ENCODE results near the gene SPEN. TPM values are rescaled to one million over a fixed set of nuclear protein-coding genes. Genes with fewer than 3 reads are reported as not detected.
"Not testable (repeated sequence)": the region's sequence is repeated elsewhere in the genome, so short reads cannot be mapped to it uniquely, and the experiment has no call there.

The SPEN gene
- total and polyA plus RNA-seq, 9 of the 15 experiments (the other 6 are each of a cell fraction or from before 2014, with no cell fraction given), result 5.7 to 87.5 (median 27.2) TPM

- POLR2A ChIA-PET, result interaction anchor here (0.6 to 2.3 kb wide), 3 partner anchors 11 to 80 kb away, joined by 3 to 5 read pairs (median 4); no protein-coding TSS in a partner anchor
- FAIRE-seq; H3K27me3 ChIP-seq (ENCODE audit: control insufficient read depth in 2 of 2, insufficient read depth in 2 of 2, low read length in 2 of 2); H4K20me1 ChIP-seq (replicated peaks; ENCODE audit: control insufficient read depth, insufficient read depth, low read length); H3K4me1 ChIP-seq (replicated peaks in 1 of 2; ENCODE audit: control insufficient read depth in 2 of 2, insufficient read depth in 2 of 2, low read length in 2 of 2); H3K9me1 ChIP-seq (ENCODE audit: control insufficient read depth, insufficient read depth, low read length); in situ Hi-C loops (cut with MboI); ATAC-seq; H3K9ac ChIP-seq (ENCODE audit: insufficient read depth in 1 of 2, low read depth in 2 of 2, low read length in 2 of 2); H3K4me2 ChIP-seq (ENCODE audit: insufficient read depth, low read length); H3K27ac ChIP-seq (ENCODE audit: extremely low read depth, low read depth, low read length); H3K4me3 ChIP-seq; H3K9me3 ChIP-seq (replicated peaks; ENCODE audit: control insufficient read depth, insufficient read depth, low read depth, low read length); BruUV-seq (replicated peaks); CTCF ChIA-PET (ENCODE audit: low intra/inter-chr PET ratio); H2AFZ ChIP-seq (ENCODE audit: low read depth, low read length); intact Hi-C loops (cut with micrococcal nuclease); DNase-seq (ENCODE audit: extremely low read depth in 1 of 4, low spot score in 3 of 4): not testable (repeated sequence)
- Histone ChIP-seq H3K36me3 (ENCODE audit: control insufficient read depth, insufficient read depth, low read length) (peaks cover 91% of the 10 kb centered on the region), H3K79me2 (ENCODE audit: control insufficient read depth, insufficient read depth, low read length) (peaks cover 91% of the 10 kb centered on the region)
- 95% methylated on average over 3 of the region's 3 CpGs for WGBS (ENCODE audit: insufficient coverage, low coverage, missing lambda C conversion rate)
Measured at GRCh38 chr1:15913607-15914006, 66.1 kb downstream of the SPEN start.

DNA sequence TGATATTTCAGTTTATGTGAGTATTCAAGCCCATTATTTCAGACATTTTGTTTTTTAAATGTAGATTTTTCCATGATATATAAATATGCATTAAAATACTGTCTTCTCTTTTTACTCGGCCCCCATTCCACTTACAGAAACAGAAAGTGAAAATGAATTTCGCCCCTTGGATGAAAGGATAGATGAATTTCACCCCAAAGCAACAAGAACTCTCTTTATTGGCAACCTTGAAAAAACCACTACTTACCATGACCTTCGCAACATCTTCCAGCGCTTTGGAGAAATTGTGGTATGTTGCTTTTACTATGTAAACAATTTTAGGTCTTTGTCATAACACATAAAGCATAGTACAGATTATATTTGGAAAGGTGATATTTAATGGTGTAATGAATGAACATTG lies 68.5 kb downstream of the SPEN start:
- no peaks in the 10 kb centered on the region for H3K9me1 ChIP-seq (ENCODE audit: control insufficient read depth, insufficient read depth, low read length)
- H3K4me3 ChIP-seq, result no peak overlapping the region
- no peak overlapping the region for H3K9ac ChIP-seq (ENCODE audit: insufficient read depth in 1 of 2, low read depth in 2 of 2, low read length in 2 of 2)
- no peak for FAIRE-seq
- H3K27ac ChIP-seq (ENCODE audit: extremely low read depth, low read depth, low read length), result no peak overlapping the region; the same call in 2 of the 3 replicates
- intact Hi-C loops (cut with micrococcal nuclease), result no loop called here
- H2AFZ ChIP-seq (ENCODE audit: low read depth, low read length), result no peak overlapping the region
- H3K4me2 ChIP-seq (ENCODE audit: insufficient read depth, low read length), result no peak overlapping the region
- no peaks in the 10 kb centered on the region for H4K20me1 ChIP-seq (replicated peaks; ENCODE audit: control insufficient read depth, insufficient read depth, low read length)
- no peaks in the 10 kb centered on the region for H3K4me1 ChIP-seq (replicated peaks in 1 of 2; ENCODE audit: control insufficient read depth in 2 of 2, insufficient read depth in 2 of 2, low read length in 2 of 2)
- no peak for DNase-seq (ENCODE audit: extremely low read depth in 1 of 4, low spot score in 3 of 4)
- in situ Hi-C loops (cut with MboI), result loop anchor here (5.0 kb wide), 1 partner anchor 104 kb away; no protein-coding TSS in a partner anchor
- no peaks in the 10 kb centered on the region for H3K9me3 ChIP-seq (replicated peaks; ENCODE audit: control insufficient read depth, insufficient read depth, low read depth, low read length)
- ChIA-PET POLR2A (interaction anchor here (1.6 to 2.3 kb wide), 2 partner anchors 9 to 68 kb away, joined by 3 to 5 read pairs; partner anchors contain the start of gene SPEN), CTCF (ENCODE audit: low intra/inter-chr PET ratio) (no interaction called here)
- H3K36me3 ChIP-seq (ENCODE audit: control insufficient read depth, insufficient read depth, low read length), result peaks cover 92% of the 10 kb centered on the region
- no TSS peak for BruUV-seq (replicated peaks)
- H3K79me2 ChIP-seq (ENCODE audit: control insufficient read depth, insufficient read depth, low read length), result peaks cover 78% of the 10 kb centered on the region
- no peaks in the 10 kb centered on the region for H3K27me3 ChIP-seq (ENCODE audit: control insufficient read depth in 2 of 2, insufficient read depth in 2 of 2, low read length in 2 of 2)
- 85% methylated on average over 4 of the region's 4 CpGs for WGBS (ENCODE audit: insufficient coverage, low coverage, missing lambda C conversion rate)
- no peak for ATAC-seq
- TF ChIP-seq MIER1 (IDR thresholded peaks at IDR 0.05; ENCODE audit: low read depth), result no peak
- no peak for TF ChIP-seq AFF1 (IDR thresholded peaks at IDR 0.05; ENCODE audit: low read depth in 1 of 2, partially characterized antibody in 2 of 2)
- TF ChIP-seq ZNF445 (CRISPR knock-in tag; IDR thresholded peaks at IDR 0.05; ENCODE audit: low read depth), result no peak
- TF ChIP-seq, protein P1, sequence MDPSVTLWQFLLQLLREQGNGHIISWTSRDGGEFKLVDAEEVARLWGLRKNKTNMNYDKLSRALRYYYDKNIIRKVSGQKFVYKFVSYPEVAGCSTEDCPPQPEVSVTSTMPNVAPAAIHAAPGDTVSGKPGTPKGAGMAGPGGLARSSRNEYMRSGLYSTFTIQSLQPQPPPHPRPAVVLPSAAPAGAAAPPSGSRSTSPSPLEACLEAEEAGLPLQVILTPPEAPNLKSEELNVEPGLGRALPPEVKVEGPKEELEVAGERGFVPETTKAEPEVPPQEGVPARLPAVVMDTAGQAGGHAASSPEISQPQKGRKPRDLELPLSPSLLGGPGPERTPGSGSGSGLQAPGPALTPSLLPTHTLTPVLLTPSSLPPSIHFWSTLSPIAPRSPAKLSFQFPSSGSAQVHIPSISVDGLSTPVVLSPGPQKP (CRISPR knock-in tag; IDR thresholded peaks at IDR 0.05), result no peak

Data from K562 (cell line).